ENCODE data around the gene C3orf18. TPM values are rescaled to one million over a fixed set of nuclear protein-coding genes. Genes with fewer than 3 reads are reported as not detected.

Gene C3orf18
- 7.3 and 11.1 TPM in 2 replicates for total RNA-seq

DNA sequence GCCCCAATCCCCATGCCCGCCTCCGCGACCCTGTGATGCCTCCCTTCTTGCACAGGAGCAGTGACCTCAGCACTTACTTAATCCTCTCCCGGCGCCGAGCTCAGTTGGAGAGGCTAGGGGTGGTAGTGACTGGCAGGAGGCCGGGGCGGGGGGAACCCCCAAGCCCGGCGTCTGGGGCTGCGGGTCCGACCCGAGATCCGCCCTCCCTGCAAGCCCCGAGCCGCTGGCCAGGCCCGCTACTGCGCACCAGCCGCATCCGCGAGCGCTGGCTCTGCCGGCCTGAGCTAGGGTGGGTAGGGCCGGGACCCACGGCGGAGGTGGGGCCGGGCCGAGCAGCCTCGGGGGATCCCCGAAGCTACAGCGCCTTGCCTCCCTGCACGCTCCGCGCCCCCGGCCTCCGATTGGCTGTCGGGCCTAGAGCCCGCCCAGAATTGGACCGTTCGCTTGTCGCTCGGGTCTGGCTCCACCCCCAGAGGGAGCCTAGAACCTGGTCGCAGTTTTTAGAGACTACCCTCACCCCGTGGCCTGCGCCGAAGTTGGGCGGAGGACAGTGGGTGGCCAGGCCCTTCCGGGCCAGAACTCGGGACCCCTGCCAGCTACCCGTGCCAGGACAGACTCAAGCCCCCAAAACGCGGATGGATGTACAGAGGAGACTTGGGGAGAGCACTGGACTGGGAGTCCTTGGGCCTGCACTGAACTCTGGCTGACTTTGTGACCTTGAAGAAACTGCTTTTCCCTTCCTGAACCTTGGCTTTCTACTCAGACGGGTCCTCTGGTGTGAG, at the start of gene C3orf18:
C3orf18 (minus strand) TSS at position 362 of the 782 bp plus-strand sequence. CDS start 2,048 bp downstream, outside the sequence.
- peak; percentile 62 for DNase-seq (ENCODE audit: low read depth)

- peak; percentile 74 for DNase-seq (ENCODE audit: low read depth)
These were observed 49.2 kb upstream of the C3orf18 start for GRCh38 chr3:50616770-50617095.

DNA sequence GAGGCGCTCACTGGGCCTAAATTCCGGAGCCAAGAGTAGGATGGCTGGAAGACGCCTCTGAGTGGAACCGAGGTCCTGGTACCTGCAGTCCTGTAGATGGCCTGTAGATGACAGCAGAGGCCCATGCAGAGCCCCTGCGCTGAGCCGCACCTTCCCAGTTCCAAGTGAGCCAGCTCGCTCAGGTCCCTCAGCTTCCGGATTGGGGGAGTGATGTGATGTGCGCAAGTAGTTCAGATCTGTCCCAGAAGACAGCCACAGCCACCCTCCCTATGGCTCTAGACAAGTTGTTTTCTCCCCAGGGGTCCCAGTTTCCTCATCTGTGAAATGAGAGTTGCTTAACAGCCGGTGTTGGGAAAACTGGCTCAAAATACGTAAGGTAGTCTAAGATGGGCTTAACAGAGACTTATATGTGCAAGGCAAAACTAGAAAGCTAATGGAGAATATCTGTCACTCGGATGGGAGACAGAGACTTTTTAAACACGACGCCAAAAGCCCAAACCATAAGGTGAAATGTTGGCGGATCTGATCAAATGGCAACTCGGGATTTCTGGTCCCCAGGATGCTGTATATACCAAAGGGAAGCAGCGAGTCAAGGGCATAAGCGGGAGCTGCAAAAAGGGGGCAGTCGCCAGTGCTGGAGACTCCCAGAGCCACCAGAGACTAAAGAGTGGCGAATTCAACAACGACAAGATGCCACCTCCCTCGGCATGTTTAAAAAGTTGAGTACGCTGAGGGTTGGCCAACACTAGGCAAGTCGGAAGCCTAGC, 48.6 kb upstream of the C3orf18 start:
- peak; percentile 66 for DNase-seq (ENCODE audit: low read depth)

GRCh38 chr3:50615190-50615589, 47.6 kb upstream of the C3orf18 start:
- no peak for DNase-seq (ENCODE audit: low read depth)

GRCh38 chr3:50612970-50613846, 45.7 kb upstream of the C3orf18 start:
- DNase-seq (ENCODE audit: low read depth), result no peak

- DNase-seq (ENCODE audit: low read depth), result no peak
These were observed 44.8 kb upstream of the C3orf18 start for GRCh38 chr3:50612234-50612882.

- DNase-seq (ENCODE audit: low read depth), result peak; percentile 85
These were observed 44.1 kb upstream of the C3orf18 start, which contains the start of gene CISH for GRCh38 chr3:50611464-50612233. Gene CISH, minus strand, starts transcription at chr3:50611774. Its CDS starts 124 bp downstream, at chr3:50611650.

DNA sequence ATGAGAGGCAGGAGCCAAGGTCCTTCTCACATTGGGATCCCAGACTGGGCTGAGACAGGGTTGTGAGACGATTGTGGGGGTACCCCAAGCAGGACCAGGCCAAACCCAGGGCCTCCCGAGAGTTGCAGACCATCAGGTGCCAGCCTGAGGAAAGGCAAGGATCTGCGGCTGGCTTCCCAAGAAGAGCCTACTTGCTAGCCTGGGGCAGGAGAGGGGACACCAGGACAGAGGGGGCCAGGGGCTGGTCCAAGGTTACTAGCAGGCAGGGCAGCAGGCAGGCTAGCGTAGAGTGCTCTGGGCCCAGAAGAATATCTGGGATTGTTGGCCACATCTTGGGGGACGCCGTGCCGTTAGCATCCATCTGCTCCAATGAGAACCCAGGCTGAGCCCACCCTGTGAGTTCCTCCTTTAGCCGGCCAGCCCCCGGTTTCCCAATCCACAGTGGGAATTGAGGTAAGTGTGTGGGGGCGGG, 43.5 kb upstream of the C3orf18 start:
- no peak for DNase-seq (ENCODE audit: low read depth)

GRCh38 chr3:50610181-50610971, 42.8 kb upstream of the C3orf18 start:
- no peak for DNase-seq (ENCODE audit: low read depth)

GRCh38 chr3:50609763-50610085, 42.2 kb upstream of the C3orf18 start:
- no peak for DNase-seq (ENCODE audit: low read depth)

GRCh38 chr3:50609071-50609762, 41.7 kb upstream of the C3orf18 start:
- no peak for DNase-seq (ENCODE audit: low read depth)

DNA sequence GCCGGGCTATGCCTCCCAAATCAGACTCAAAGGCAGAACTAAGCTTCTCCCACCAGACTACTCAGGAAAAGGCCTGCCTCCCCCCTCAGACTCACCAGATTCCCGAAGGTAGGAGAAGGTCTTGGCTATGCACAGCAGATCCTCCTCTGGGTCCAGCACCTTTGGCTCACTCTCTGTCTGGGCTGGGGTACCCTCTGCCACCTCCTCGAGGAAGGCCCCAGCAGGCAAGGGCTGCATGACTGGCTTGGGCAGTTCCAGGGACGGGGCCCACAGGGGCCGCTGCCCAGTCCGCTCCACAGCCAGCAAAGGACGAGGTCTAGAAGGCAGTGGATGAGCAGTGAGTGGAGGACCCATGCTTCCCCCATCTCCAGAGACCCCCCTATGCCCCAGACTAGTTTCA, 40.7 kb upstream of the C3orf18 start:
- DNase-seq (ENCODE audit: low read depth), result no peak

DNA sequence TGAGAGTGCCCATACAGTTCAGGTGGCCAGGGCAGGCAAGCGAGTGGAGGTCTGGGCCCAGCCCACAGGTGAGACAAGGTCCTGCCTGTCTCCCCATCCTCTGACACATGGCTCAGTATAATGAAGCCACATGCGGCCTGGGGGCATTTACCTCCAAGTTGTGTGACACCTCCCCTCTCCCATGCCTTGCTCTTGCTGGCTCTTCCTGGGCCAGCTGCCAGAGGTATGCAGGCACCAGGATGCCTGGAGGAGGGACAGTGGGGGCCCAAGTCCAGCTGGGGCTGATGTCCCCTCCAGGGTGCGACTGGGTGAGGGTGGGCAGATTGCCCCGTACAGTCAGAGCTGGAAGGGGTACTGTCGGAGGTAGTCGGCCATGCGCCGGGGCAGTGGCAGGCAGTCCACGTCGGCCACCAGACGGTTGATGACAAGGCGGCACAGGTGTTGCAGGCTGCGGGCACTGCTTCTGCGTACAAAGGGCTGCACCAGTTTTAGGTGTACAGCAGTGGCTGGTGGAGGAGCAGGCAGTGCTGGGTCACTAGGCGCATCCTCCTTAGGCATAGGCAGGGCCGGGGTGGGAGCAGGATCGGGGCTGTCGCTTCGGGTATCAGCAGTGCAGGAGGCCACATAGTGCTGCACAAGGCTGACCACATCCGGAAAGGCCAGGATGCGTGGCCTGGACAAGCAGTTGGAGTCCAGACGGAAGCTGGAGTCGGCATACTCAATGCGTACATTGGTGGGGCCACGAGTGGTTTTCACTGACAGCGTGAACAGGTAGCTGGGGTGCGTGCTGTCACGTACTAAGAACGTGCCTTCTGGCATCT, 39.9 kb upstream of the C3orf18 start:
- no peak for DNase-seq (ENCODE audit: low read depth)

DNA sequence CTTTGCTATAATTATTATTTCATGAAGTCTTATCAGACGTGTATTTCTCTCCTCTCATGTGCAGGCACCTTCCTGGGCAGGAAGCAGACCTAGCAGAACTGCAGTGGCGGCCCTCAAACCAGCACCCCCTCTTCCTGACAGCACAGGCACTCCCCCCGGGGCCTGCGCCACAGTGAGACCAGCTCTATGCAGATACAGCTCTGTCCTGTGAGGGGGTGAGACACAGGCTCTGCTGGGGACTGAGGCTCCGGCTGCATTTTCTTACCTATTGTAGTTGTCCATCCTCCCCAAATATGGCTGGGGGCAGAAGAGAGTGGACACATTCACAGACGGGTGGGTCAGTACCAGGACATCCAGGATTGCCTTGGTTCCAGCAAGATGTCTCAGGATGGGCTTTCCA, 39.0 kb upstream of the C3orf18 start:
- no peak for DNase-seq (ENCODE audit: low read depth)

DNA sequence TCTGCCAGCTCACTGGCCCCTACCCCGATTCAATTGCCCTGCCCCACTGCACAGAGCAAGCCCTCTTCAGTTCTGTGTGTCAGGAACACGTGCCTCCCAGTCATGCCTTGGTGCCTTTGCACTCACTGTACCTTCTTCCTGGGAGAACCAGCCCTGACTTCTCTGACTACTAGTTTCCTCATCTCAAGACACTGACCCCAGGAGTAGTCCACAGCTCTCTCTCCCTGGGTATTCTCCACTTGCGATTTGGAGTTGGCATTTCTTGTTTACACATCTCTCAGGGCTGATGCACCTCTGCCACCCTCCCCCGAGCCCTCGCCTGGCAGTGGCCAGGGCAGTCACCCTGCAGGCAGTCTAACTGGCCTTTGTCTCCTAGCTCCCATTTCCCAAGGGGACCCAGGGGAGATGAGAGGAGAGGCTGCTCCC, 38.4 kb upstream of the C3orf18 start:
- peak; percentile 90 for DNase-seq (ENCODE audit: low read depth)

- peak; percentile 64 for DNase-seq (ENCODE audit: low read depth)
These were observed 37.4 kb upstream of the C3orf18 start for GRCh38 chr3:50604628-50605588.

DNA sequence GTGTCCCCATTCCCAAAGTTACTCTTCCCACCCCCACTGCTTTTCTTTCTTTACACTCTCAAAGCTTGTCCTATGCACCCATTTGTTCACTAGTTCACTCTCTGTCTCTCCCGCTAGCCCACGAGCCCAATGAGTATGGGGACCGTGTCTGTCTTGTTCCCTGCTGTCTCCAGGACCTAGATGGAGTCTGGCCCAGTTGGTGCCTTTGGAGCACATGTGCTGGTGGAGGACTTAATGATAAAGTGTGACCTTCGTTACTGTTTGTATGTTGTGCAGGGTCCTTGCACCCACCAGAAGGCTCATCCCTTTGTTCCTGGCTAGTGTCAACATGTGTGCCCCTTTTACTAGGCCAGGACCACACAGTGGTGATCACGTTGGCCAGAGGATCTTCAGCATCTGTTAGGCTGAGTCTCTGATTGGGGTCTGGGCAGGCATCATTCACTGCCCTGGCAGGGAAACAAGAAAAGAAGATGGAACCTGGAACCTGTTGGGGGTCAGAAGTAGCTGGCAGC, 36.6 kb upstream of the C3orf18 start:
- DNase-seq (ENCODE audit: low read depth), result no peak

All from renal cortical epithelial cell (primary cell).